HG03039 (cell line): ENCODE results near the gene ALDOC.

Source experiments
- ATAC-seq: cut with Tn5 transposase; IDR thresholded peaks from one replicate; pipeline ENCODE4 v1.9.1; 2021; ENCODE audit warnings: mild to moderate bottlenecking, moderate library complexity; ENCODE audit not compliant: unreplicated experiment

The ALDOC gene

GRCh38 chr17:28533091-28533807 is 43.4 kb downstream of the ALDOC start:
- no peak for ATAC-seq

GRCh38 chr17:28532050-28532960 is 44.4 kb downstream of the ALDOC start:
- ATAC-seq = no peak

GRCh38 chr17:28530926-28531325 is 45.8 kb downstream of the ALDOC start:
- no peak for ATAC-seq

- no peak for ATAC-seq
Measured at GRCh38 chr17:28530250-28530649, 46.4 kb downstream of the ALDOC start.

- no peak for ATAC-seq
Measured at GRCh38 chr17:28529013-28529400, 47.7 kb downstream of the ALDOC start.

- no peak for ATAC-seq
Measured at GRCh38 chr17:28528327-28529012, 48.2 kb downstream of the ALDOC start.

- ATAC-seq = no peak
Measured at GRCh38 chr17:28527859-28528258, 48.8 kb downstream of the ALDOC start.

GRCh38 chr17:28527181-28527681 is 49.5 kb downstream of the ALDOC start:
- ATAC-seq = no peak

- no peak for ATAC-seq
Measured at GRCh38 chr17:28526381-28526780, 50.3 kb downstream of the ALDOC start.

GRCh38 chr17:28524476-28525424 is 51.9 kb downstream of the ALDOC start:
- no peak for ATAC-seq

- no peak for ATAC-seq
Measured at GRCh38 chr17:28523876-28524275, 52.8 kb downstream of the ALDOC start.

GRCh38 chr17:28523186-28523585 is 53.5 kb downstream of the ALDOC start:
- ATAC-seq = no peak
